ENCODE measurements around the gene PICALM.

DNA sequence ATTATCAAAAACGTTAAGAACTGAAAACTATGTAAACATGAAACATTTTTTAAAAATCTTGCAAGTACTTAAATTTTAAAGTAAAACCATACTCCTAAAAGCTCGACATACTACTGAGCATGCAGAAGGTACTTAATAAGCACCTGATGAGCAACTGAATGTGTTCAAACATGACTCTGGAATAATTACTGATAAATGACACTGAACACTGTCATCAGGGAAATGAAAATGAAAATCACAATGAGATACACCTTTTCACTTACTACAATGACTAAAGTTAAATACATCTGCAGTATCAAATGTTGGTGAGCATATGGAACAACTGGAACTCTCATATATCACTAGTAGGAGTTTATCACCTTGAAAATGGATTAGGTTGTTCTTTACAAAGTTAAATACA is 65.2 kb downstream of the PICALM start:
- TF ChIP-seq ZNF217 (IDR thresholded peaks at IDR 0.05) (no peak), EP300 (IDR thresholded peaks at IDR 0.05; ENCODE audit: borderline replicate concordance in 1 of 2, control insufficient read depth in 1 of 2, low read depth in 2 of 2, low read length in 2 of 2) (no peak), MTA3 (IDR thresholded peaks at IDR 0.05; ENCODE audit: borderline replicate concordance, low read length) (no peak), POLR2AphosphoS2 (IDR thresholded peaks at IDR 0.05; ENCODE audit: low read depth, low read length) (no peak), JUNB (IDR thresholded peaks at IDR 0.05) (no peak), BCL11A (IDR thresholded peaks at IDR 0.05; ENCODE audit: low read depth, low read length) (no peak)

All from GM12878 (cell line).